Measurements from ENCODE around the gene COMT. TPM values are rescaled to one million over a fixed set of nuclear protein-coding genes. Genes with fewer than 3 reads are reported as not detected.
A peak's percentile ranks its signal among the peaks of the same experiment; 100 is the strongest.

Gene COMT
- total RNA-seq, 4 donors from 2014 or later = 154 to 255 (median 223) TPM

DNA sequence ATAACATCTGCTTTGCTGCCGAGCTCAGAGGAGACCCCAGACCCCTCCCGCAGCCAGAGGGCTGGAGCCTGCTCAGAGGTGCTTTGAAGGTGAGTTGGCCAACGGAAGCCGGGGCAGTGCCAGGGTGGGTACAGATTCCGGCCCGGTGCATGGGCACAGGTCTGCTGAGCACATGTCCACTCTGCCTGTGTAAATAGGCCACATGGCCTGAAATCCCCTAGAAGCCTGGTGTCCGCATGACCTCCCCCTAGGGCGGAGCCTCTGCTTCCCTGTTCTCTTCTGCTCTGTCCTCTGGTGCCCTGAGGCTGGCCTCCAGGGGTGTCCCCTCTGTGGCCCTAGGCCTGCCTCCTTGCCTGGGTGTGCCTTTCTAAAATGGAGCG lies 19.6 kb downstream of the COMT start:
- Histone ChIP-seq H3K36me3 (peaks cover 0 to 17% of the 10 kb centered on the region in 2 donors), H3K27me3 (no peaks in the 10 kb centered on the region), H3K4me1 (peaks cover 13 to 17% of the 10 kb centered on the region in 2 donors), H3K9me3 (no peaks in the 10 kb centered on the region), H3K27ac (no peak overlapping the region), H3K4me3 (no peak overlapping the region)
- no peak for DNase-seq
- TF ChIP-seq, protein P1, sequence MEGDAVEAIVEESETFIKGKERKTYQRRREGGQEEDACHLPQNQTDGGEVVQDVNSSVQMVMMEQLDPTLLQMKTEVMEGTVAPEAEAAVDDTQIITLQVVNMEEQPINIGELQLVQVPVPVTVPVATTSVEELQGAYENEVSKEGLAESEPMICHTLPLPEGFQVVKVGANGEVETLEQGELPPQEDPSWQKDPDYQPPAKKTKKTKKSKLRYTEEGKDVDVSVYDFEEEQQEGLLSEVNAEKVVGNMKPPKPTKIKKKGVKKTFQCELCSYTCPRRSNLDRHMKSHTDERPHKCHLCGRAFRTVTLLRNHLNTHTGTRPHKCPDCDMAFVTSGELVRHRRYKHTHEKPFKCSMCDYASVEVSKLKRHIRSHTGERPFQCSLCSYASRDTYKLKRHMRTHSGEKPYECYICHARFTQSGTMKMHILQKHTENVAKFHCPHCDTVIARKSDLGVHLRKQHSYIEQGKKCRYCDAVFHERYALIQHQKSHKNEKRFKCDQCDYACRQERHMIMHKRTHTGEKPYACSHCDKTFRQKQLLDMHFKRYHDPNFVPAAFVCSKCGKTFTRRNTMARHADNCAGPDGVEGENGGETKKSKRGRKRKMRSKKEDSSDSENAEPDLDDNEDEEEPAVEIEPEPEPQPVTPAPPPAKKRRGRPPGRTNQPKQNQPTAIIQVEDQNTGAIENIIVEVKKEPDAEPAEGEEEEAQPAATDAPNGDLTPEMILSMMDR (IDR thresholded peaks at IDR 0.05 in 4 of 5, conservative IDR thresholded peaks at IDR 0.05 in 1 of 5) = no peak
- TF ChIP-seq POLR2A (IDR thresholded peaks at IDR 0.05) = no peak
- in situ Hi-C loops (cut with MboI; ENCODE audit: low sequenced_read_pairs in 4 of 4) = no loop called here
- intact Hi-C loops (cut with DNase I; ENCODE audit: low total_unique reads) = loop anchor here (1.0 kb wide), 1 partner anchor 20 kb away; no protein-coding TSS in a partner anchor
- ATAC-seq = no peak

DNA sequence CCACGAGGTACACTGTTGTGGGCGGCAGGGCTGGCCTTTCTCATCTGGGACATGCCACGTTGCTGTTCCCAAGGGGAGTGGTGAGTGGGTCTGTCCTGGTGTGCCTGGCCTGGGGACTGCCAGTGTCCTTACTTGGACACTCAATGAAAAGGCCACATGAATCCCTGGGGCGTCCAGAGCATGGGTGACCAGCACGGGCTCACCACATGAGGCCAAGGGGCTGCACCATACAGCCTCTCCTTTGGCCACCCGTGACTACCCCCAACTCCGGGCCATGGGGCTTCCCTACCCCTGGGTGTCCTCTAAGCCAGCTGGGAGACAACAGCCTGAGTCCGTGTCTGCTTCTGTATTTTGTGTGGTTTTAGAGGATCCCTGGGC lies 20.3 kb downstream of the COMT start:
- in situ Hi-C loops (cut with MboI; ENCODE audit: low sequenced_read_pairs in 4 of 4) (no loop called here), intact Hi-C loops (cut with DNase I; ENCODE audit: low total_unique reads) (loop anchor here (1.0 kb wide), 1 partner anchor 19 kb away; no protein-coding TSS in a partner anchor)
- Histone ChIP-seq H3K9me3 (no peaks in the 10 kb centered on the region), H3K36me3 (peaks cover 0 to 17% of the 10 kb centered on the region in 2 donors), H3K27ac (no peak overlapping the region), H3K4me1 (peaks cover 13 to 17% of the 10 kb centered on the region in 2 donors), H3K27me3 (no peaks in the 10 kb centered on the region), H3K4me3 (no peak overlapping the region)
- DNase-seq = no peak
- ATAC-seq = no peak
- TF ChIP-seq POLR2A (IDR thresholded peaks at IDR 0.05) = no peak
- TF ChIP-seq, protein P1 (IDR thresholded peaks at IDR 0.05 in 4 of 5, conservative IDR thresholded peaks at IDR 0.05 in 1 of 5) = no peak

- intact Hi-C loops (cut with DNase I; ENCODE audit: low total_unique reads) = no loop called here
- Histone ChIP-seq H3K4me1 (peaks cover 13 to 17% of the 10 kb centered on the region in 2 donors), H3K27ac (no peak overlapping the region), H3K9me3 (no peaks in the 10 kb centered on the region), H3K27me3 (no peaks in the 10 kb centered on the region), H3K4me3 (no peak overlapping the region), H3K36me3 (peaks cover 0 to 17% of the 10 kb centered on the region in 2 donors)
- peak in 1 of 2 donors; percentile 24 for ATAC-seq
- peak in 1 of 2 donors; percentile 57 for DNase-seq
- in situ Hi-C loops (cut with MboI; ENCODE audit: low sequenced_read_pairs in 4 of 4) = no loop called here
- TF ChIP-seq, protein P1 (IDR thresholded peaks at IDR 0.05 in 4 of 5, conservative IDR thresholded peaks at IDR 0.05 in 1 of 5) = peak; percentile 17 to 55 (median 39)
- no peak for TF ChIP-seq POLR2A (IDR thresholded peaks at IDR 0.05)
Observed at GRCh38 chr22:19962246-19962908, 20.8 kb downstream of the COMT start.

DNA sequence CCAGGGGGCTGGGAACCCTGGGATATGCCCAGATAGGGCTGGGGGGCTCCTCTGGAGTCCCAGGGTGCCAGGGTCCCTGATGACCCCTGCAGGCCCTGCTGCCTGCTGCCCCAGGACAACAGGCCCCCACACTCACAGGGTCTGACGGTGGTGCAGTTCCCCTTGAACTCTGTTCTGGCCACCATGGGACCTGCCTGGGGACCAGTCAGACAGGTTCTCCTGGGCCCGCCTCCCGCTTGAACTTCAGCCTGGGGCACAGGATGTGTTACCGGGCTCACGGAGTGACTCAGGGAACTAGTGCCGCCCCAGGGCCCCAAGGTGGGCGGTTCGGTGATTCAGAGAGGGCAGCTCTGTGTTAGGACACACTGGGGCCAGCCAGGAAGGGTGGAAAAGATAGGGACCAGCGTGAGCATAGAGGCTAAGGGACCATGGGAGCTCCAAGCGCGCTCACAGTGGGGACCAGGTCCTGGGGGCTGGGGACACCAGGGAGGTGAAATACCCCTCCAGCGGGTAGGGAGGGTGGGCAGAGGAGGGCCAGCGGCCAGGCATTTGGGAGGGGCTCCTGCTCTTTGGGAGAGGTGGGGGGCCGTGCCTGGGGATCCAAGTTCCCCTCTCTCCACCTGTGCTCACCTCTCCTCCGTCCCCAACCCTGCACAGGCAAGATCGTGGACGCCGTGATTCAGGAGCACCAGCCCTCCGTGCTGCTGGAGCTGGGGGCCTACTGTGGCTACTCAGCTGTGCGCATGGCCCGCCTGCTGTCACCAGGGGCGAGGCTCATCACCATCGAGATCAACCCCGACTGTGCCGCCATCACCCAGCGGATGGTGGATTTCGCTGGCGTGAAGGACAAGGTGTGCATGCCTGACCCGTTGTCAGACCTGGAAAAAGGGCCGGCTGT lies 21.6 kb downstream of the COMT start:
- in situ Hi-C loops (cut with MboI; ENCODE audit: low sequenced_read_pairs in 4 of 4) = no loop called here
- Histone ChIP-seq H3K36me3 (peaks cover 0 to 24% of the 10 kb centered on the region in 2 donors), H3K4me1 (peaks cover 13 to 17% of the 10 kb centered on the region in 2 donors), H3K27me3 (no peaks in the 10 kb centered on the region), H3K4me3 (no peak overlapping the region), H3K27ac (no peak overlapping the region), H3K9me3 (no peaks in the 10 kb centered on the region)
- DNase-seq = no peak
- TF ChIP-seq, protein P1 (IDR thresholded peaks at IDR 0.05 in 4 of 5, conservative IDR thresholded peaks at IDR 0.05 in 1 of 5) = no peak
- TF ChIP-seq POLR2A (IDR thresholded peaks at IDR 0.05) = no peak
- no peak for ATAC-seq
- intact Hi-C loops (cut with DNase I; ENCODE audit: low total_unique reads) = no loop called here
